PFSK-1 (cell line): Measurements from ENCODE around the gene RPL32.

ENCODE experiments used
- FOXP2 ChIP-seq: optimal IDR thresholded peaks from 2 replicates; pipeline ENCODE3; 2011; ENCODE audit warnings: borderline replicate concordance, control low read depth, inconsistent platforms; ENCODE audit not compliant: insufficient read depth; ENCODE audit errors: extremely low read length, extremely low read depth
- POLR2AphosphoS5 ChIP-seq: IDR thresholded peaks from 2 replicates; pipeline ENCODE4 v1.6.1; 2012; ENCODE audit warnings: low read depth, mild to moderate bottlenecking, control low read depth, low read length, moderate library complexity
- SIN3A ChIP-seq: IDR thresholded peaks from 2 replicates; pipeline ENCODE4 v1.6.1; 2012; ENCODE audit warnings: mild to moderate bottlenecking, low read length, moderate library complexity, borderline replicate concordance; ENCODE audit not compliant: insufficient read depth
- TAF1 ChIP-seq: IDR thresholded peaks from 2 replicates; pipeline ENCODE4 v1.6.1; 2012; ENCODE audit warnings: low read length, control low read depth, borderline replicate concordance; ENCODE audit not compliant: insufficient read depth
- TF ChIP-seq, protein P1 (sequence below), 2 experiments: IDR thresholded peaks; 2 replicates each; pipeline versions ENCODE4 v1.6.1 to v1.8.0; 2011 to 2012; ENCODE audit warnings: low read depth in 2 of 2, low read length in 2 of 2, control low read depth in 1 of 2, inconsistent platforms in 1 of 2, mild to moderate bottlenecking in 1 of 2, moderate library complexity in 1 of 2; ENCODE audit not compliant: insufficient read depth in 1 of 2

Gene RPL32

DNA sequence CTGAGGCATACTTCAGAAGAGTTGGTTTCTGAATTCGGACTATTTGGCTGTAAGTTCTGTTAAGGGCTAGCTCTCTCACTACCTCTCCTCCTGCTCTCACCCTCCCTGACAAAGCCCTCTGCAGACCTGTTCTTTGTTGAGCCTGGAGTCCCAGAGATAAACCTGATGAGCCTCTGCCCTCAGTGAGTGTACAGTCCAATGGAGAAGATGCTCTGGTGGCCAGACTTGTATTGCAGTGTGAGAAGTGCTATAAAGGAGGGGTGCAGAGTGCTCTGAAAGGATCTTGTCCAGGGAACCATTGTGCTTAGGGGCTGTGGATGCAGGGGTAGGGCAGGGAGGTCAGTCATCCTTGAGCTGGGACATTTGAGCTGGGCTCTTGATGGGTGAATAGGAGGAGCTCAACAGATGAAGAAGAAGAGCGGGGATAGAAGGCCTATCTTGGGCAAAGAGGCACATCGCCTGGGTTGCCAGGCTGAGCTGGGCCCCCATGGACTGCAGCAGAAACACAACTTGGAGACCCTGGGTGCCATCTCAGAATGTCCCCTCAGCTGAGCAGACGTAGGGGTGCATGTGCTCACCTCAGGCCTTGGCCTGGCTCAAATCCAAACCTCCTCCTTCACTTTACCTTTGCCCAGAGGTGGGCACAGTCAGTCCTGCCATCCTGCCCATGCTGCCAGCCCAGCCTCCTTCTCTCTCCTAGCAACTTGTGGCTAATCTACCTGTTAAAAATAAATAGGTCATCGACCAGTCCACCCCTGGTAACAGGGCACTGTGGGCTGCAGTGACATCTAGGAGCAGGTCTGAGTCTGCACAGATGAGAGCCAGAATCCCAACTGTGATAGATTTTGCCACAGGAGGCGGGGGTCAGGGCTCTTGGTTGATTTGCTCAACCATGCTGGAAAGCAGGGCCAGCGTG is 41.6 kb downstream of the RPL32 start:
- no peak for TF ChIP-seq FOXP2
- no peak for TF ChIP-seq SIN3A
- TF ChIP-seq POLR2AphosphoS5, result no peak
- TF ChIP-seq, protein P1, sequence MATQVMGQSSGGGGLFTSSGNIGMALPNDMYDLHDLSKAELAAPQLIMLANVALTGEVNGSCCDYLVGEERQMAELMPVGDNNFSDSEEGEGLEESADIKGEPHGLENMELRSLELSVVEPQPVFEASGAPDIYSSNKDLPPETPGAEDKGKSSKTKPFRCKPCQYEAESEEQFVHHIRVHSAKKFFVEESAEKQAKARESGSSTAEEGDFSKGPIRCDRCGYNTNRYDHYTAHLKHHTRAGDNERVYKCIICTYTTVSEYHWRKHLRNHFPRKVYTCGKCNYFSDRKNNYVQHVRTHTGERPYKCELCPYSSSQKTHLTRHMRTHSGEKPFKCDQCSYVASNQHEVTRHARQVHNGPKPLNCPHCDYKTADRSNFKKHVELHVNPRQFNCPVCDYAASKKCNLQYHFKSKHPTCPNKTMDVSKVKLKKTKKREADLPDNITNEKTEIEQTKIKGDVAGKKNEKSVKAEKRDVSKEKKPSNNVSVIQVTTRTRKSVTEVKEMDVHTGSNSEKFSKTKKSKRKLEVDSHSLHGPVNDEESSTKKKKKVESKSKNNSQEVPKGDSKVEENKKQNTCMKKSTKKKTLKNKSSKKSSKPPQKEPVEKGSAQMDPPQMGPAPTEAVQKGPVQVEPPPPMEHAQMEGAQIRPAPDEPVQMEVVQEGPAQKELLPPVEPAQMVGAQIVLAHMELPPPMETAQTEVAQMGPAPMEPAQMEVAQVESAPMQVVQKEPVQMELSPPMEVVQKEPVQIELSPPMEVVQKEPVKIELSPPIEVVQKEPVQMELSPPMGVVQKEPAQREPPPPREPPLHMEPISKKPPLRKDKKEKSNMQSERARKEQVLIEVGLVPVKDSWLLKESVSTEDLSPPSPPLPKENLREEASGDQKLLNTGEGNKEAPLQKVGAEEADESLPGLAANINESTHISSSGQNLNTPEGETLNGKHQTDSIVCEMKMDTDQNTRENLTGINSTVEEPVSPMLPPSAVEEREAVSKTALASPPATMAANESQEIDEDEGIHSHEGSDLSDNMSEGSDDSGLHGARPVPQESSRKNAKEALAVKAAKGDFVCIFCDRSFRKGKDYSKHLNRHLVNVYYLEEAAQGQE (IDR thresholded peaks at IDR 0.05; ENCODE audit: insufficient read depth in 1 of 2, low read depth in 2 of 2, low read length in 2 of 2), result no peak
- no peak for TF ChIP-seq TAF1

DNA sequence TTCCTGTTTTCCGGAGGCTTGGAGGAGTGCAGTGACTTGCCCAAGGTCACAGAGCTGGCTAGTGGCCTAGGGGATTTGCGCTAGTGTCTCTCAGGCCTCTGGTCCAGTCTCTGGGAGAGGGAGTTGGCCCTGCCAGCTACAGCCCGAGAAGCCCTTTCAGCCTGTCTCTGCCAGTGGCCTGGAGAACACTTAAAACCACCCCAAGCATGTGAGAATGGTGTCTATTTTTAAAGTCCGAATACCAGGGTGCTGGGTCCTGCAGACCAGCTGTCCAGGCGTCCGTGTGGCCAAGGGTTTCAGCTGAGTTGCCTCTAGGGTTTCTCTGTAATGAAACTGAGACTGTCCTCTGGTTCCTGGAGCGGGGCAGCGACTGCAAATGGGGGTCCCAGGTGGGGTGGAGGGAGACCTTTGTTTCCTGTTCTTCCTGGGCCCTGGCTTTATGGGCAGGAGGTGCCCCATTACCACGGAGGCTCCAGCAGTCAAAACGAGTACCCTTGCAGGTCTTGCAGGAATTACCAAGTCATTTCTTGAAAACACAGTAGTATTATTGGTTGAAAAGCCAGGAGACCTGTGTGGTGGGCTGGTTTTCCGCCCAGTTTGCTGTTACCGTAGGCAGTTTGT is 42.7 kb downstream of the RPL32 start:
- TF ChIP-seq POLR2AphosphoS5 (no peak), FOXP2 (no peak), SIN3A (no peak), TAF1 (no peak)
- TF ChIP-seq, protein P1 (IDR thresholded peaks at IDR 0.05; ENCODE audit: insufficient read depth in 1 of 2, low read depth in 2 of 2, low read length in 2 of 2), result no peak

DNA sequence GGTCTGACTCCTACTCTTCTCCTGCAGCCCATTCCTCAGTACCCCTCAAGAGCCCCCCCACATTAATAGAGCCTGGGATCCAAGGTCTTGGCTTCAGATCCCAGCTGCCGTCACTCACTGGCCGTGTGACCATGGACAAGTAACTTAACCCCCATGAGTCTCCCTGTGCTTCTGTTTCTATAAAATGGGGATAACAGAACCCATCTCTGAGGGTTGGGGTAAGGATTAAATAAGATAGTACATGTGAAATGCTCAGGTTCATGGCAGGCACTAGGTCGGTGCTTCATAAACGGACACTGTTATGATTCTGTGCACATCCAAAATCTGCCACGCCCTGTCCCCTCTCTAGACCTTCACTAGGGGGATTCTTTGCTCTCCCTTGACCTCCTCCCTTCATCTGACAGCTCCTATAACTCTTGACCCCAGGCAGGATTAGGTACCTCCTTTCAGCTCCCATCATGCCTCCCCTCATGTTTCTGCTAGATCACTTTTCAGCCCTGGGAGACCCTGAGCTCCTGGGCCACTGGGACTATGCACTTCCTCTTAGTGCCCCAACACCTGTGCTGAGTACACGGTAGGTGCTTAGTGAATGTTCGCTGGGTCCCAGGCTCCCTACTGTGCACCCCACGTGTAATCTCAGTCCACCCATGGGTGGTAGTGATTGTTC is 43.3 kb downstream of the RPL32 start:
- TF ChIP-seq SIN3A, result no peak
- TF ChIP-seq FOXP2, result no peak
- TF ChIP-seq TAF1, result no peak
- TF ChIP-seq POLR2AphosphoS5, result no peak
- TF ChIP-seq, protein P1 (IDR thresholded peaks at IDR 0.05; ENCODE audit: insufficient read depth in 1 of 2, low read depth in 2 of 2, low read length in 2 of 2), result no peak

DNA sequence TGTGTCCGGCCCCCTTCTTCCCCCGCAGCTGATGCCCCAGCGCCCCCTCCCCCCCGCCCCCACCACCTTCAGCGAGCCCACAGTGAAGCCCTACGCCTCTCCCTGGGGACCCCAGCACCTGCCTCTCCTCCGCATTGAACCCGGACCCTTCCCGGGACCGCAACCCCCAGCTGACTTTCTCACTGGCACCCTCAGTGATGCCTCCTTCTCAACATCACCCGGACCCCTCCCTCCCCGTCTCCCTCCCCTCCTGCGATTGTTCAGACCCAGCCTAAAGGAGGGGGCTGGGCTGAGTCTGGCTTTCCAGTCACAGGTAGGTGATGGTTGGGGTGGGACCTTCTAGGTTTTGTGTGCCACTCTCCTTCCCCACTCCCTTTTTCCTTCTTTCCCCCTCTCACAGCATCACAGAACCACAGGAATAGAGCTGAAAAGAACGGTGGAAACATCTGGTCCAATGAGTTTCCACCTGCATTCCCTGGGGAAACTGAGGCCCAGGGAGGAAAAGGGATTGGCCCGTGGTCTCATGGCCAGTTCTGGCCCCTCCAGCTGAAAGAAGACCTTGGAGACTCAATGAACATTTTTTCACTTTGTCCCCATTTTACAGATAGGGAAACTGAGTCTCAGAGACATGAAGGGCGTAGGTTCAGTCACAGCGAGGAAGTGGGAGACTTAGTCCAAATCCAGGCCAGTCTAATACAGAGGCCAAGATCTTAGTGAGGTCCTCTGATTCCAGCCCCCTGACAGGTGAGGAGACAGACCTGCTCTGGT is 44.1 kb downstream of the RPL32 start:
- TF ChIP-seq POLR2AphosphoS5, result no peak
